WERI-Rb-1 (cell line): ENCODE results near the gene EEF1A2.
"Not testable (repeated sequence)": the region's sequence is repeated elsewhere in the genome, so short reads cannot be mapped to it uniquely, and the experiment has no call there.

Source experiments
- DNase-seq: peaks from one replicate; pipeline ENCODE4 v3.0.0-alpha.2; 2020
- H3K27ac ChIP-seq: fragments of 250-450 bp; sonication (Bioruptor Pico); 2 replicates; pipeline ENCODE4 v1.5.1; 2020; ENCODE audit warnings: mild to moderate bottlenecking, moderate library complexity
- H3K27me3 ChIP-seq: fragments of 250-450 bp; sonication (Bioruptor Pico); 2 replicates; pipeline ENCODE4 v1.5.1; 2021; ENCODE audit warnings: mild to moderate bottlenecking, low read depth, moderate library complexity; ENCODE audit not compliant: insufficient read depth, severe bottlenecking
- H3K36me3 ChIP-seq: fragments of 250-450 bp; sonication (Bioruptor Pico); 2 replicates; pipeline ENCODE4 v1.5.1; 2020; ENCODE audit warnings: mild to moderate bottlenecking, moderate library complexity
- H3K4me3 ChIP-seq: 2 replicates; pipeline ENCODE4 v1.5.1; 2011; ENCODE audit warnings: low read depth, mild to moderate bottlenecking, control low read depth, low read length
- H3K9me3 ChIP-seq: fragments of 250-450 bp; sonication (Bioruptor Pico); 2 replicates; pipeline ENCODE4 v1.5.1; 2021; ENCODE audit warnings: mild to moderate bottlenecking, moderate library complexity; ENCODE audit not compliant: severe bottlenecking
- CTCF ChIP-seq: IDR thresholded peaks from 2 replicates; pipeline ENCODE4 v1.5.1; 2011; ENCODE audit warnings: low read depth, mild to moderate bottlenecking, control low read depth, inconsistent platforms, low read length

The EEF1A2 gene

GRCh38 chr20:63517376-63518309, 18.8 kb upstream of the EEF1A2 start:
- DNase-seq, result no peak
- H3K36me3 ChIP-seq, result peaks cover 16% of the 10 kb centered on the region
- no peak overlapping the region for H3K4me3 ChIP-seq
- no peak for TF ChIP-seq CTCF
- H3K9me3 ChIP-seq, result no peaks in the 10 kb centered on the region
- H3K27me3 ChIP-seq, result no peaks in the 10 kb centered on the region
- no peak overlapping the region for H3K27ac ChIP-seq

DNA sequence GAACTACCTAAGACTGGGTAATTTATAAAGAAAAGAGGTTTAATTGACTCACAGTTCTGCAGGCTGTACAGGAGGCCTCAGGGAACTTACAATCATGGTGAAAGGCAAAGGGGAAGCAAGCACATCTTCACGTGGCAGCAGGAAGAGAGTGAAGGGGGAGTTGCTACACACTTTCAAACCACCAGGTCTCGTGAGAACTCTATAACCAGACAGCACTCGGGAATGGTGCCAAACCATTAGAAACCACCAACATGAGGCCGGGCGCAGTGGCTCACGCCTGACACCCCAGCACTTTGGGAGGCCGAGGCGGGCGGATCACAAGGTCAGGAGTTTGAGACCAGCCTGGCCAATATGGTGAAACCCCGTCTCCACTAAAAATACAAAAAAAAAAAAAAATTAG, 15.6 kb upstream of the EEF1A2 start:
- not testable (repeated sequence) for H3K27me3 ChIP-seq, DNase-seq, H3K4me3 ChIP-seq

DNA sequence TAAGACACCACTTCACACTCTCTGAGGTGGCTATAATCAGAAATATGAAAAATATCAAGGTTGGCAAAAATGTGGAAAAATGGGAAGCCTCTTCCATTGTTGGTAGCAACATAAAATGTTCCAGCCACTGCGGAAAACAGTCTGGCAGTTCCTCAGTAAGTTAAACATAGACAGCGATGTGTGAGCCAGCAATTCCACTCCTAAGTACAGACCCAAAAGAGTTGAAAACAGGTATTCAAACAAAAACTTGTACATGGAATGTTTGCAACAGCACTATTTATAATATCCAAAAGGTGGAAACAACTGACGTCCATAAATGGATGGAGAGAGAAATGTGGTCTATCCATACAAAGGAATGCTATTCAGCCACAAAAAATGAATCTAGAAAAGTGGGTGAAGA, 14.3 kb upstream of the EEF1A2 start:
- TF ChIP-seq CTCF, result no peak
- no peak for DNase-seq
- Histone ChIP-seq H3K27me3 (no peaks in the 10 kb centered on the region), H3K9me3 (peaks cover 2% of the 10 kb centered on the region), H3K4me3 (no peak overlapping the region), H3K27ac (no peak overlapping the region), H3K36me3 (no peaks in the 10 kb centered on the region)

More for the DNA sequence above, 15.6 kb upstream of the EEF1A2 start:
- H3K27ac ChIP-seq, H3K9me3 ChIP-seq, H3K36me3 ChIP-seq: not testable (repeated sequence)

DNA sequence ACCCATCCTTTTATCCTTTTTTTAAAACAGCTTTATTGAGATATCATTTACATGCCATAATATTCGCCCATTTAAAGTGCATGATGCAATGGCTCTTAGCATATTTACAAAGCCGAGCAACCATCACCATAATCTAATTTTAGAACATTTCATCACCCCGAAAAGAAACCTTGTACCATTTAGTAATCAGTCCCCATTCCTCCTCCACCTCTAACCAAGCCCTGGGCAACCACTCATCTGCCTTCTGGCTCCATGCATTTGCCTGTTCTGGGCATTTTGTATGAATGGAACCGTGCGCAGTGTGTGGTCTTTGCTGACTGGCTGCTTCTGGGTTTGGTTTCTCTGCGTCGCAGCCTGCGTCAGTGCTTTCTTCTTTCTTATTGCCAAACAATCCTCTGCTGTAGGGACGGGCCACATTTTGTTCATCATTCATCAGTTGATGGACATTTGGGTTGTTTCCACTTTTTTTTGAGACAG, 10.2 kb upstream of the EEF1A2 start:
- no peak for TF ChIP-seq CTCF
- no peak for DNase-seq
- H3K9me3 ChIP-seq, result peaks cover 15% of the 10 kb centered on the region
- H3K36me3 ChIP-seq, result no peaks in the 10 kb centered on the region
- no peak overlapping the region for H3K4me3 ChIP-seq
- H3K27me3 ChIP-seq, result no peaks in the 10 kb centered on the region
- no peak overlapping the region for H3K27ac ChIP-seq

- TF ChIP-seq CTCF, result no peak
- no peak overlapping the region for H3K4me3 ChIP-seq
- no peaks in the 10 kb centered on the region for H3K36me3 ChIP-seq
- no peak overlapping the region for H3K27ac ChIP-seq
- DNase-seq, result no peak
- peaks cover 15% of the 10 kb centered on the region for H3K9me3 ChIP-seq
- H3K27me3 ChIP-seq, result no peaks in the 10 kb centered on the region
Measured at GRCh38 chr20:63508072-63508768, 9.3 kb upstream of the EEF1A2 start.

DNA sequence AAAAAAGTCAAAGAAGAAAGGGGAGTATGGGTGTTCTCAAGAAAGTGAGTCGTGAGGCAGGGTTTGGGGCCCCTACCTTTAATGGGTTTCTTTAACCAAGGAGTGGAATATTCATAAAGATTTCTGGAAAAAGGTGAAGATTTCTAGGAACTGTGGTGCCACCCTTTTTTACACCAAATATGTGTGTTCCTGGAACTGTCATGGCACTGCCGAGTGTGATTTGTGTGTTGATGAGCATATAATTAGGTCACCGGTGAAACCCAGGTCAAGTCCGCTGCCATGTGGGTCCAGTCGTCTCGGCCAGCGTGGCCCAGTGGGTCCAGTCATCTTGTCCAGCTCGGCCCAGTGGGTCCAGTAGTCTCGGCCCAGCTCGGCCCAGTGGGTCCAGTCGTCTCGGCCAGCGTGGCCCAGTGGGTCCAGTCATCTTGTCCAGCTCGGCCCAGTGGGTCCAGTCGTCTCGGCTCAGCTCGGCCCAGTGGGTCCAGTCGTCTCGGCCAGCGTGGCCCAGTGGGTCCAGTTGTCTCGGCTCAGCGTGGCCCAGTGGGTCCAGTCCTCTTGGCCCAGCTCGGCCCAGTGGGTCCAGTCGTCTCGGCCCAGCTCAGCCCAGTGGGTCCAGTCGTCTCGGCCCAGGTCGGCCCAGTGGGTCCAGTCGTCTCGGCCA, 8.3 kb upstream of the EEF1A2 start:
- no peak for DNase-seq
- Histone ChIP-seq H3K9me3 (peaks cover 15% of the 10 kb centered on the region), H3K4me3 (no peak overlapping the region), H3K27me3 (no peaks in the 10 kb centered on the region), H3K36me3 (no peaks in the 10 kb centered on the region), H3K27ac (no peak overlapping the region)
- TF ChIP-seq CTCF, result no peak
